ENCODE results near the gene ARMS2.

- TF ChIP-seq CTCF (IDR thresholded peaks at IDR 0.05; ENCODE audit: low read depth, low read length) (no peak), EZH2phosphoT487 (IDR thresholded peaks at IDR 0.05; ENCODE audit: low read depth) (no peak)
Measured at GRCh38 chr10:122421054-122421625, 33.3 kb upstream of the ARMS2 start.

Data from OCI-LY3 (cell line).